ENCODE data around the gene XRN2.
A peak's percentile ranks its signal among the peaks of the same experiment; 100 is the strongest.

XRN2 gene

DNA sequence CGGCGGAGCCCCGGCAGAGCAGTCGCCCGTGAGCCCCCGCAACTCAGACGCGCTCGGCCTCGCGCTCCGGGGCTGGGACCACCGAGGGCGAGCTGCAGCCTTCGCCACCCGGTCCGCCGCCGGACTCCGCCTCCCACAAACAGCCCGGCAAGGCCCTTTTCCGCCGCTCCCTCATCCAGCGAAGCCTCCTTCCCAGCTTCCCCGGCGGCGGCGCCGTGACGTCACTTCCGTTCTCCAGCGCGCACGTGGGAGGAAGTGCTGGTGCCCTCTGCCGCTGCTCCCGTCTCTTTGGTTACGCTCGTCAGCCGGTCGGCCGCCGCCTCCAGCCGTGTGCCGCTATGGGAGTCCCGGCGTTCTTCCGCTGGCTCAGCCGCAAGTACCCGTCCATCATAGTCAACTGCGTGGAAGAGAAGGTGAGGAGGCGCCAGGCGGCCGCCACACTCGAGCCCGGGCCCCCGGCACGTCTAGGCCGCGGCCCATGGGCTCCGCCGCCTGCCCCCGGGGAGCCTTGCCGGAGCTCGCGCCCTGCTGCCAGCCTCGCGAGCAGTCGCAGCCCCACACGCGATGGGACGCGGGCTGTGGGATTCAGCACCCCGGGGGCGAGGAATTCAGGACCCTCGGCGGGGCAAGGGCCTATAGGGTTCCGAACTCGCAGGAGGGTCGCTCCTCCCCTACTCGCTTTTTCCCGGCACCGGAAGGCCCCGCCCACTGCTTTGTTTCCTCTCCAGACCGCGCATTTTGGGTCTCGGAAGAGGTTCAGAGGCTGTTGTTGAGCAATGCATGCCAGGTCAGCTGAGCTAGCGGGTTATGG is at the start of gene XRN2:
Gene XRN2, plus strand, starts transcription at position 271 of the 811 bp plus-strand sequence. Its CDS starts 68 bp downstream, at position 339.
- DNase-seq (ENCODE audit: low read depth), result peak; percentile 97

DNA sequence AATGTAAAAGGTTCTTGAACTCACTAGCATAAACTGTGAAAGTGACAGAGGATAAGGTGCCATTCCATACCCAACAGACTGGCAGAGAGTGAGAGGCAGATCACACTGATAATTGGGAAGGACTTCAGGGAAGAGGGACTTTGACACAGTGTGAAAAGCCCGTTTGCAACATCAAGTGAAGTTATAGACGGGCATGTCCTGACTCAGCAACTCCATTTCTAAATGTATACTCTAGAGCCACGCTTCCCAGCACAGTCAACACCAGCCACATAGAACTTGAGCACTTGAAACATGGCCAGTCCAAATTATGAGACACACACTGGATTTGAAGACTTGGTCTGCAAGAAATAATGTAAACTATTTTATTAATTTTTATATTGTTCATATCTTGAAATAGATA is 45.9 kb upstream of the XRN2 start:
- DNase-seq (ENCODE audit: low read depth), result no peak

- no peak for DNase-seq (ENCODE audit: low read depth)
These were observed 44.7 kb upstream of the XRN2 start for GRCh38 chr20:21258411-21258810.

DNA sequence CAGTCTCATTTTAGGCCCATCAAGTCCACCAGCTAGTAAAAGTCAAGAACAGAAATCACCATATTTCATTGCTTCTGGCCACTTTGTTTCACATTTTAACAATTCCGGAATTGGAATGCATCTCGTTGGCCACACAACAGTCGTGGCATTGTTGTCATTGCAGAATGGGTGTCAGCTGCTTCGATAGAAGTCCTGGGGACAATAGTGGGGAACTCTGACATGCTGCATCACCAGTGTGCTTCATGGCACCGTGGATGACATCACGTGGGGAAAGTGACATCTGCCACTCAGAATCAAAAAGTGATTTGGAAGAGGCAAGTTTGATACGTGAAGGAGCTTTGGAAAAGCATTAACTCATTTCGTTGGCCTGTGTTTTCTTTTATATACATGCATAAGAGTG is 43.8 kb upstream of the XRN2 start:
- no peak for DNase-seq (ENCODE audit: low read depth)

DNA sequence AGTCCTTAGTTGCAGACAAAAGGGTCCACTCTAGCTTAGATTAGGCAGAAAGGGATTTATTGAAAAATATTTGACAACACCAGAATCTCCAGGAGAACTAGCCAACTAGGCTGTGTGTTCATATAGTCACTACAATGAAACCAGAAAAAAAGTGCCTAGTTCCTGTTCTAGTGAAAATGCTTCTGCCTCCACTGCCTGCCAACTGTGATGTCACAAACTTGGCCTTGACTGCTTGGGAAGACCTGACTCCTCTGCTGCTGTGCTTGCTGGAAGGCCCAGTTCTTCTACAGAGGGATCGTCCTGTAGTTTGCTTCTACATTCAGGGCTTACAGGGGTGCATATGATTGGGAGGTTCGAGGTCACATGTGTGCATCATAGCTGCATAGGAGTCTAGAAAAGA is 40.3 kb upstream of the XRN2 start:
- DNase-seq (ENCODE audit: low read depth), result no peak

GRCh38 chr20:21265261-21266190 is 37.6 kb upstream of the XRN2 start:
- DNase-seq (ENCODE audit: low read depth), result no peak

DNA sequence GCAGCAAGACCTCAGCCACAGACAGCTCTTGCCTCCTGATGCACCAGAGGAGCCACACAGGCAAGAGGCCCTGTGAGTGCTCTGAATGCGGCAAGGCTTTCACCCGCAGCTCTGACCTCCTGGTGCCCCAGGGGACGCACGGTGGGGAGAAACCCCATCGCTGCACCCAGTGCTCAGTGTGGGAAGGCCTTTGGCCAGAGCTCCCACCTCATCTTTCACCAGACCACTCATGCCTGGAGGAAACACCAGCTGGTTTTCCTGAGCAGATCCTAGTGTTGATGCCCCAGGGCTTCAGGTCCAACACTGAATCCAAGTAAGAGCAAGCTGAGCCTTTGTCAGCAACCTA is 37.0 kb upstream of the XRN2 start:
- no peak for DNase-seq (ENCODE audit: low read depth)

DNA sequence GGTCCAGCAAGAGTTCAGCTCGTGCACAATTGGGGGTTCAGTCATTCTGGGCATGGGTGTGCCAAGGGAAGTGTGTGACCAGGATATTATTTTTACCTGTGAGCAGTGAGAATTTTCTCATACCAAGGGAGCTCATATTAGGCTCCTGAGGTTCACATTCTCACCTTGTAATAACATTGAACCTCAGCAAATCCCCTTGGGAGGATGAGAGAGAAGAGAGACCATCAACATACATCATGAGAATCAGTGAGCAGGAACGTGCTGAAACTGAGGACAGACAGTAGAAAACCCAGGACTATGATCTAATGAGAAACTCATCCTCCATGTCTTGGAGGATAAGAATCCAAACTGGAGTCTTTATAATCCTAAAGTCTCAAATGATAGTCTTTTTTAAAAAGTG is 33.4 kb upstream of the XRN2 start:
- DNase-seq (ENCODE audit: low read depth), result no peak

- no peak for DNase-seq (ENCODE audit: low read depth)
These were observed 32.3 kb upstream of the XRN2 start for GRCh38 chr20:21270806-21271205.

DNA sequence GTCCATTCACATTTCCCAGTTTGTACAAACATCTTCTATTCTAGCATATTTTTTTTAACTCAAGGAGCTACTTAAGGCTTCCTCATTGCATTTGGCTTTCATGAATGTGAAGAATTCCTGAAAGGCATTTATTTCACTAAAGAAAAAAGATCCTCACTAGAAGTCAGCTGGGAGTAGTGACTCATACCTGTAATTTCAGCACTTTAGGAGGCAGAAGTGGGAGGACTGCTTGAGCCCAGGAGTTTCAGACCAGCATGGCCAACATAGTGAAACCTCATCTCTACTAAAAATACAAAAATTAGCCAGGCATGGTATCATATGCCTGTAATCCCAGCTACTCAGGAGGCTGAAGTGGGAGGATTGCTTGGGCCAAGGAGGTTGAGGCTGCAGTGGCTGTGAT is 30.9 kb upstream of the XRN2 start:
- no peak for DNase-seq (ENCODE audit: low read depth)

- DNase-seq (ENCODE audit: low read depth), result no peak
These were observed 30.5 kb upstream of the XRN2 start for GRCh38 chr20:21272679-21273078.

- DNase-seq (ENCODE audit: low read depth), result no peak
These were observed 29.3 kb upstream of the XRN2 start for GRCh38 chr20:21273755-21274386.

- DNase-seq (ENCODE audit: low read depth), result no peak
These were observed 24.3 kb upstream of the XRN2 start for GRCh38 chr20:21278829-21279228.

GRCh38 chr20:21279706-21280521 is 23.2 kb upstream of the XRN2 start:
- no peak for DNase-seq (ENCODE audit: low read depth)

DNA sequence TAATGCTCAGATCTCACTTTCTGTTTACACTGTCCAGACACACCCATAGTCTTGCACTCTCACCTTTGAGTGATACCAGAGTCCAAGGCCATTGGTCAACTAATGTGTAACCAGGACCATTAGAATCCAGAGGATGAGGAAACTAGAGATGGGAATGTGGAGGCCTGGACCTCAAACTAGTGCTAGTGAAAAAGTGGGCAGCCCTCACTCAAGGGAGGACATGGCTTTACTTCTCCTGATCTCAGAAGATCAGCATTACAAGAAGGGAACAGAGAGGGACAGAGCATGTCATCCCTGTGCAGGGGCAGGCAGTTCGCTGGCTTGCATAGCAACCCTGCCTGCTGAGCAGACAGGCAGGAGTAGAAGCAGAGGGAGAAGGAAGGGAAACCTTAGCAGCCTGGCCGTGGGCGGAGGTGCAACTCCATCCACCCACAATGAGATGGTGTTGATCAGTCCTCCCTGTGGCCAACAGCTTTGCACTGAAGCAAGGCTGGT is 22.6 kb upstream of the XRN2 start:
- DNase-seq (ENCODE audit: low read depth), result no peak

DNA sequence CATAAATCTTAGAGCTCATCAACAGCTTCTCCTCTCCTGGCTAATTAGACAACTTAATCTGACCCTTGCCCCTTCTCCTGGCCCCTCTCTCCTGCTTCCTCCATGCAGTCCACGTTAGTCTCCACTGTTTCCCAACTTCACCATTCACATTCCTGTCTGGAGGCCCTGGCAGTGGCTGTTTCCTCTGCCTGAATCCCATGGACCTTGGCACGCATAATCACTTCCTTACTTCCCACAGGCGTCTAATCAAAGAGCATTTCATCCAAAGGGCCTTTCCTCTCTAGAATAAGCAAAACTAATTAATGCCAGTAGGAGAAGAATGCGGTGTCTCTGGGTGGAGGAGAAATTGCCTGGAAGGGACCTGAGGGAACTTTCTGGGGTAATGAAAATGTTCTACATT is 16.4 kb upstream of the XRN2 start:
- no peak for DNase-seq (ENCODE audit: low read depth)

- no peak for DNase-seq (ENCODE audit: low read depth)
These were observed 14.4 kb upstream of the XRN2 start for GRCh38 chr20:21288587-21289370.

DNA sequence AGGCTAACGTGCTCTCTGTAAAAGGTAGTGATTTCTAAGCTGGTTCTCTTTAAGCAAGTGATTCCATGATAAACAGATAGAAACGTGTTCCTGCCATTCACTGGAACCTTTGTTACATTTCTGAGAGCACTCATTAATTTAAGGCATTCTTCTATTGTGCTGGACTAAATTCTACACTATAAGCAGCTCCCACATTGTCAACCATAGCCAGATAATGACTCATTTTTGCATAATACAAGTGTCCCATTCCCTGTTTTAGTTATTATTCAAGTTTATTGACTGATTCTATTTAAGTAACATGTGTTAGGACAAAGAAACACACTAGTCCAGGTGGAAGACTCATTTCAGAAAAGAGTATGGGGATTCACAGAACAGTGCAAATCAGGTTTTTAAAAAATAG is 13.5 kb upstream of the XRN2 start:
- no peak for DNase-seq (ENCODE audit: low read depth)

DNA sequence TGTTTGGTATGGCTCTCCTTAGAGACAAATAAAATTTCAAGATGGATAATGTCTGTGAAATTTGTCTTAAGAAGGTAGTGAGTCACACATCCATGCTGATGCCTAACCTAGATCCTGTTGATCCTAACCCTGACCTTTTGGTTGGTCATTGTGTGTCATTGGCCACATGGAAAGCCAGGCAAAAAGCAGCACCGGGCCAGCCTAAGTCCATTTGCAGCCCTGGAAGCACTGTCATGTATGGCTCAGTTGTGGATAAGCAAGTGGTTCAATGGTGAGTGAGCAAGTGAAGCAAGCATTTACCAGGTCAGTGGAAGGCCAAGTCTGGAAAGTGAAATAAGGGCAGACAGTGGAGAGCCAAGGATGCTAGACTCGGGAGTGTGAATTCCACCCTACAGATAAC is 12.1 kb upstream of the XRN2 start:
- no peak for DNase-seq (ENCODE audit: low read depth)

DNA sequence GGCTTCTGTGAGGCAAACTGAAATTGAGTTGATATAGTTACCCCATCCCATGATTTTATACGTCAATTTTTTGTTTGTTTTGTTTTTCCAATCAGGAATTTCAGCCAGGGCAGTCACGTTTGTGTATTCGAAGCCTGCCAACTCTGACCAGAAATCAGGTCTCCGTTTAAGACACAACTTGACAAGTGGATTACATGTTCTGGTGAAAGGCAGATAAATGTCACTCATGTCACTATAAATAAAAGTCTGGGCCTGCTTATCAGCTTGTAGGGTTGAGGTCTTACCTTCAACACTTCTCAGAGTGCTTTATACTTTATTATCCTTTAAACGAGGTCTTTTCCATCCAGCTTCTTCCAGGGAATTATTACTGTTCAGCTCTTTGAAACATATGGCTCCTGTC is 8.4 kb upstream of the XRN2 start:
- no peak for DNase-seq (ENCODE audit: low read depth)
